Esophagus muscularis mucosa (tissue), 4 donors: ENCODE measurements around the gene HTD2. TPM values are rescaled to one million over a fixed set of nuclear protein-coding genes. Genes with fewer than 3 reads are reported as not detected.

Source experiments
- DNase-seq: peaks from one replicate; pipeline ENCODE4 v3.0.0-alpha.2; 2017; ENCODE audit errors: extremely low spot score
- H3K27ac ChIP-seq, 4 donors: fragments of 200-600 bp; sonication (generic); replicated peaks in 1 of 4; 1 replicate in 3 of 4; 2 replicates in 1 of 4; pipeline ENCODE4 v1.5.1; 2016 to 2019; ENCODE audit warnings: mild to moderate bottlenecking in 1 of 4
- H3K27me3 ChIP-seq, 4 donors: fragments of 200-600 bp; sonication (generic); one replicate each; pipeline versions ENCODE4 v1.5.1 to v1.6.0; 2016 to 2019
- H3K36me3 ChIP-seq, 4 donors: fragments of 200-600 bp; sonication (generic); one replicate each; pipeline ENCODE4 v1.5.1; 2016 to 2019
- H3K4me1 ChIP-seq, 4 donors: fragments of 200-600 bp; sonication (generic); one replicate each; pipeline ENCODE4 v1.5.1; 2016 to 2019
- H3K4me3 ChIP-seq, 4 donors: fragments of 200-600 bp; sonication (generic); 1 replicate in 2 of 4; 2 replicates in 2 of 4; pipeline ENCODE4 v1.5.1; 2016 to 2019; ENCODE audit warnings: mild to moderate bottlenecking in 4 of 4, moderate library complexity in 1 of 4
- H3K9me3 ChIP-seq, 4 donors: fragments of 200-600 bp; sonication (generic); 1 replicate in 3 of 4; 2 replicates in 1 of 4; pipeline ENCODE4 v1.5.1; 2016 to 2019
- EP300 ChIP-seq: sonication (generic); formaldehyde crosslinking; IDR thresholded peaks from one replicate; pipeline ENCODE4 v1.6.1; 2017; ENCODE audit warnings: antibody characterized with exemption
- POLR2A ChIP-seq: fragments of 450-650 bp; IDR thresholded peaks from one replicate; pipeline ENCODE4 v1.6.1; 2017; ENCODE audit warnings: antibody characterized with exemption, moderate library complexity, mild to moderate bottlenecking, low read depth
- POLR2AphosphoS5 ChIP-seq, 2 donors: sonication (generic); formaldehyde crosslinking; IDR thresholded peaks; one replicate each; pipeline ENCODE4 v1.6.1; 2017; ENCODE audit warnings: antibody characterized with exemption in 2 of 2
- WGBS: methylation state at CpG from one replicate; pipeline ENCODE4 v1.1.5; 2018; 5-methylcytosine and 5-hydroxymethylcytosine counted together
- intact Hi-C: fragments of 100-400 bp; cut with DNase I; formaldehyde crosslinking; loops from one replicate; pipeline ENCODE4 v1.15.1; 2023
- total RNA-seq, 4 donors: library from RNA; depleted of rRNA; stranded (reverse); fragments of >200 nt; gene quantifications; one replicate each; pipeline versions ENCODE4 v1.1.0 to v1.2.1, GENCODE V29; 2016
- TF ChIP-seq, protein P1 (sequence below), 3 experiments: fragments of 200-600 bp in 2 of 3; fragments of 450-650 bp in 1 of 3; sonication (generic) in 2 of 3; IDR thresholded peaks; one replicate each; pipeline ENCODE4 v1.5.1; 2017 to 2019; ENCODE audit warnings: antibody characterized with exemption in 3 of 3, mild to moderate bottlenecking in 2 of 3, moderate library complexity in 1 of 3

Gene HTD2
- total RNA-seq, 4 donors from 2014 or later = 7.5 to 12.3 (median 10.4) TPM

DNA sequence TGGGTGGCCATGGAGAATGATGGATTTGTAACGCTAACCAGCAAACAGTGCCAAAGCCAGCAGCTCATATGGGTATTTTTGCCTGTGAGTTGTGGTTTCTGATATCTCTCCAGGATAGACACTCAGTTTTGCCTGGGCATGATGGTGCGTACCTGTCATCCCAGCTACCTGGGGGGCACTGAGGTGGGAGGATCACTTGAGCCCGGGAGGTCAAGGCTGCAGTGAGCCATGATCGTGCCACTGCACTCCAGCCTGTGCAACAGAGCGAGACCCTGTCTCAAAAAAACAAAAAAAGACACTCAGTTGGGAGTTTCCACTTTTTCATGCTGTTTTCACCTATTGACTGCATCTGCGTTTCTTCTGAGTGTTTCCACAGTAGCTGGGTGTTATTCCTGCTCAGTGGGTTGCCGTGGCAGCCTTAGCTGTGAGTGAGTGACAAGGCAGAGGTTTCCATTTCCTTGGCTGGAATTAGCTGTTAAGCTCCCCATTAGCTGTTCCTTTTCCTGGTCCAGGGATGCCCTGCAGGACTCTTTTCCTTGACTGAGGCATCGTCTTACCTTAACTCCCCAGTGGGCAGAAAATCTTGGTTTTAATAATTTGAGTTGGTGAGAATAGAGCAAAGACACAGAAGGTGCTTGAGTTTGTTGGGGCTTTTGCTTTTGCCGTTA, 14.5 kb upstream of the HTD2 start:
- 70% methylated on average over 9 of the region's 9 CpGs for WGBS
- no peak for DNase-seq
- Histone ChIP-seq H3K27ac (no peak overlapping the region), H3K27me3 (no peaks in the 10 kb centered on the region), H3K4me1 (no peaks in the 10 kb centered on the region), H3K9me3 (no peaks in the 10 kb centered on the region), H3K36me3 (peaks cover 0 to 38% (median 9%) of the 10 kb centered on the region in 4 donors), H3K4me3 (no peak overlapping the region)
- no peak for TF ChIP-seq POLR2AphosphoS5 (IDR thresholded peaks at IDR 0.05)
- TF ChIP-seq, protein P1, sequence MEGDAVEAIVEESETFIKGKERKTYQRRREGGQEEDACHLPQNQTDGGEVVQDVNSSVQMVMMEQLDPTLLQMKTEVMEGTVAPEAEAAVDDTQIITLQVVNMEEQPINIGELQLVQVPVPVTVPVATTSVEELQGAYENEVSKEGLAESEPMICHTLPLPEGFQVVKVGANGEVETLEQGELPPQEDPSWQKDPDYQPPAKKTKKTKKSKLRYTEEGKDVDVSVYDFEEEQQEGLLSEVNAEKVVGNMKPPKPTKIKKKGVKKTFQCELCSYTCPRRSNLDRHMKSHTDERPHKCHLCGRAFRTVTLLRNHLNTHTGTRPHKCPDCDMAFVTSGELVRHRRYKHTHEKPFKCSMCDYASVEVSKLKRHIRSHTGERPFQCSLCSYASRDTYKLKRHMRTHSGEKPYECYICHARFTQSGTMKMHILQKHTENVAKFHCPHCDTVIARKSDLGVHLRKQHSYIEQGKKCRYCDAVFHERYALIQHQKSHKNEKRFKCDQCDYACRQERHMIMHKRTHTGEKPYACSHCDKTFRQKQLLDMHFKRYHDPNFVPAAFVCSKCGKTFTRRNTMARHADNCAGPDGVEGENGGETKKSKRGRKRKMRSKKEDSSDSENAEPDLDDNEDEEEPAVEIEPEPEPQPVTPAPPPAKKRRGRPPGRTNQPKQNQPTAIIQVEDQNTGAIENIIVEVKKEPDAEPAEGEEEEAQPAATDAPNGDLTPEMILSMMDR (IDR thresholded peaks at IDR 0.05) = no peak
- no peak for TF ChIP-seq EP300
- no peak for TF ChIP-seq POLR2A
- intact Hi-C loops = no loop called here

DNA sequence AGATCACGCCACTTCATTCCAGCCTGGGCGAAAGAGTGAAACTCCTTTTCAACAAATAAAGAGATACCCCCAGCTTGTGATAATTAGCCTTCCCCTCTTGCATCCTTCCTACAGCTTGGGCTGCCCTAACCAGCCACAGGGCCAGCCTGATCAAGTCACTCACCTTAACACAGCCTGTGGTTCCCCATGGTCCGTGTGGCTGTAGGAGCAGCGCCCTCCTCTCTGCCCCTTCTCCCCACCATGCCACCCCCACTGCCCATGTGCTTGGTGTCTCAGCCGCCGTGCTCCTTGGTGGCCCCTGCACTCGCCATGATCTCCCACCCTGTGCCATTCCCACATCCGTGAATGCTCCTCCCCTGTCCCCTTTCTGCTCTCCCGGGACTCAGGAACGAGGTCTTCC, 13.5 kb upstream of the HTD2 start:
- 94% methylated on average over 9 of the region's 10 CpGs for WGBS
- Histone ChIP-seq H3K36me3 (peaks cover 0 to 27% (median 8%) of the 10 kb centered on the region in 4 donors), H3K4me3 (no peak overlapping the region), H3K27ac (no peak overlapping the region), H3K27me3 (no peaks in the 10 kb centered on the region), H3K9me3 (no peaks in the 10 kb centered on the region), H3K4me1 (no peaks in the 10 kb centered on the region)
- intact Hi-C loops = no loop called here
- no peak for DNase-seq
- TF ChIP-seq POLR2A (no peak), POLR2AphosphoS5 (IDR thresholded peaks at IDR 0.05) (no peak), EP300 (no peak)
- TF ChIP-seq, protein P1 (IDR thresholded peaks at IDR 0.05) = no peak

DNA sequence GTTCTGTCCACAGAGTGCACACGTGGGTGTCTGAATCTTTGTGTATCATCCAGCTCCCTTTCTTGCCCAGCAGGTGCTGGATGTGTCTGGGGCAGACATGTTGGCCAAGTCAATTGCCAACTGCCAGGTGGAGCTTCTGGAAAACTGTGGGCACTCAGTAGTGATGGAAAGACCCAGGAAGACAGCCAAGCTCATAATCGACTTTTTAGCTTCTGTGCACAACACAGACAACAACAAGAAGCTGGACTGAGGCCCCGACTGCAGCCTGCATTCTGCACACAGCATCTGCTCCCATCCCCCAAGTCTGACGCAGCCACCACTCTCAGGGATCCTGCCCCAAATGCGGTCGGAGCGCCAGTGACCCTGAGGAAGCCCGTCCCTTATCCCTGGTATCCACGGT, 12.8 kb upstream of the HTD2 start:
- intact Hi-C loops = no loop called here
- TF ChIP-seq, protein P1 (IDR thresholded peaks at IDR 0.05) = no peak
- no peak for TF ChIP-seq EP300
- no peak for TF ChIP-seq POLR2AphosphoS5 (IDR thresholded peaks at IDR 0.05)
- TF ChIP-seq POLR2A = no peak
- no peak overlapping the region for H3K4me3 ChIP-seq
- H3K36me3 ChIP-seq = peaks cover 0 to 21% (median 5%) of the 10 kb centered on the region in 4 donors
- H3K27ac ChIP-seq = no peak overlapping the region
- H3K27me3 ChIP-seq = no peaks in the 10 kb centered on the region
- DNase-seq = no peak
- no peaks in the 10 kb centered on the region for H3K4me1 ChIP-seq
- H3K9me3 ChIP-seq = no peaks in the 10 kb centered on the region
- WGBS = 90% methylated on average over 6 of the region's 9 CpGs

DNA sequence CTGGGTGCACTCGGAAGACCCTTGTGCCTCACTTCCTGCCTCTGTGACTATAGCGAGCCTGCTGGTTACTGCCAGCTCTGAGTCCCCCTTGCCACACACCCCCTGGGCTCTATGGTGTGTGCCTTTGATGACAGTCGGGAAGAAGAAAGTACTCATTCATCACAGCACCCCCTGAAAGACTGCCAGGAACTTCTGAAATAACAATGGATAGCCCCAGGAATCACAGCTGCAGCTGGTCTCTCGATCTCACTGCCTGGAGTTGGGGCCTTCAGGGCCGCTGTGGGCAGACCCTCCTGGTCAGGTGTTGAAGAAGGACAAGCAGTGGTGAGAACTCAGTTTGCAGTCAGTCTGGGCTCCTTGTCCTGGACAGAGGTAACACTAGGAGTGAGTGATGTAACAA, 10.1 kb upstream of the HTD2 start:
- WGBS = 55% methylated on average over 5 of the region's 5 CpGs
- no peaks in the 10 kb centered on the region for H3K9me3 ChIP-seq
- DNase-seq = no peak
- peaks cover 0 to 8% (median 0%) of the 10 kb centered on the region in 4 donors for H3K27me3 ChIP-seq
- no peak overlapping the region for H3K4me3 ChIP-seq
- no peak overlapping the region for H3K27ac ChIP-seq
- H3K36me3 ChIP-seq = peaks cover 0 to 16% (median 5%) of the 10 kb centered on the region in 4 donors
- H3K4me1 ChIP-seq = peaks cover 0 to 11% (median 1%) of the 10 kb centered on the region in 4 donors
- TF ChIP-seq POLR2A (no peak), EP300 (no peak), POLR2AphosphoS5 (IDR thresholded peaks at IDR 0.05) (no peak)
- TF ChIP-seq, protein P1 (IDR thresholded peaks at IDR 0.05) = no peak
- intact Hi-C loops = no loop called here
